Measurements from ENCODE around the gene SLC22A1. TPM values are rescaled to one million over a fixed set of nuclear protein-coding genes. Genes with fewer than 3 reads are reported as not detected.

Gene SLC22A1
- total and polyA plus RNA-seq, 2 experiments from 2014 or later = 0.10 to 0.65 TPM

DNA sequence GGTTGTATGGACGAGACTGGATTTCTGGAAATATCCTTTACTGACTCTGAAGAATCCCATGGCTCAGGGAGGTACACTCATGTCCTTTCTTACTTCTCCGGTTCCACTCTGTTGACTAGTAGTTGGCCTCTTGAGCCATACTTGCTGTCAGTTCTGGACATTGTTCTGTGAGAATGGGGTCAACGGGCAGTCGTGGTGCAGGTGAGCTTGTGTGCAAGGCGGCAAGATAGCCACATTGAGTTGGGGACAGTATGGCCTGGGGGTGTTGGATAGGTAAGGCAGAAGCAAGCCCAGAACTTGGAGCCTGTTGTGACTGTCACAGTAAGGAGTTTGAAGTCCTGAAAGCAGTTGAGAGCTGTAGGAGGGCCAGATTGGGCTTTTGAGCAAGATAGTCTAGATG lies 13.5 kb upstream of the SLC22A1 start (continued):
- TF ChIP-seq, protein P1, sequence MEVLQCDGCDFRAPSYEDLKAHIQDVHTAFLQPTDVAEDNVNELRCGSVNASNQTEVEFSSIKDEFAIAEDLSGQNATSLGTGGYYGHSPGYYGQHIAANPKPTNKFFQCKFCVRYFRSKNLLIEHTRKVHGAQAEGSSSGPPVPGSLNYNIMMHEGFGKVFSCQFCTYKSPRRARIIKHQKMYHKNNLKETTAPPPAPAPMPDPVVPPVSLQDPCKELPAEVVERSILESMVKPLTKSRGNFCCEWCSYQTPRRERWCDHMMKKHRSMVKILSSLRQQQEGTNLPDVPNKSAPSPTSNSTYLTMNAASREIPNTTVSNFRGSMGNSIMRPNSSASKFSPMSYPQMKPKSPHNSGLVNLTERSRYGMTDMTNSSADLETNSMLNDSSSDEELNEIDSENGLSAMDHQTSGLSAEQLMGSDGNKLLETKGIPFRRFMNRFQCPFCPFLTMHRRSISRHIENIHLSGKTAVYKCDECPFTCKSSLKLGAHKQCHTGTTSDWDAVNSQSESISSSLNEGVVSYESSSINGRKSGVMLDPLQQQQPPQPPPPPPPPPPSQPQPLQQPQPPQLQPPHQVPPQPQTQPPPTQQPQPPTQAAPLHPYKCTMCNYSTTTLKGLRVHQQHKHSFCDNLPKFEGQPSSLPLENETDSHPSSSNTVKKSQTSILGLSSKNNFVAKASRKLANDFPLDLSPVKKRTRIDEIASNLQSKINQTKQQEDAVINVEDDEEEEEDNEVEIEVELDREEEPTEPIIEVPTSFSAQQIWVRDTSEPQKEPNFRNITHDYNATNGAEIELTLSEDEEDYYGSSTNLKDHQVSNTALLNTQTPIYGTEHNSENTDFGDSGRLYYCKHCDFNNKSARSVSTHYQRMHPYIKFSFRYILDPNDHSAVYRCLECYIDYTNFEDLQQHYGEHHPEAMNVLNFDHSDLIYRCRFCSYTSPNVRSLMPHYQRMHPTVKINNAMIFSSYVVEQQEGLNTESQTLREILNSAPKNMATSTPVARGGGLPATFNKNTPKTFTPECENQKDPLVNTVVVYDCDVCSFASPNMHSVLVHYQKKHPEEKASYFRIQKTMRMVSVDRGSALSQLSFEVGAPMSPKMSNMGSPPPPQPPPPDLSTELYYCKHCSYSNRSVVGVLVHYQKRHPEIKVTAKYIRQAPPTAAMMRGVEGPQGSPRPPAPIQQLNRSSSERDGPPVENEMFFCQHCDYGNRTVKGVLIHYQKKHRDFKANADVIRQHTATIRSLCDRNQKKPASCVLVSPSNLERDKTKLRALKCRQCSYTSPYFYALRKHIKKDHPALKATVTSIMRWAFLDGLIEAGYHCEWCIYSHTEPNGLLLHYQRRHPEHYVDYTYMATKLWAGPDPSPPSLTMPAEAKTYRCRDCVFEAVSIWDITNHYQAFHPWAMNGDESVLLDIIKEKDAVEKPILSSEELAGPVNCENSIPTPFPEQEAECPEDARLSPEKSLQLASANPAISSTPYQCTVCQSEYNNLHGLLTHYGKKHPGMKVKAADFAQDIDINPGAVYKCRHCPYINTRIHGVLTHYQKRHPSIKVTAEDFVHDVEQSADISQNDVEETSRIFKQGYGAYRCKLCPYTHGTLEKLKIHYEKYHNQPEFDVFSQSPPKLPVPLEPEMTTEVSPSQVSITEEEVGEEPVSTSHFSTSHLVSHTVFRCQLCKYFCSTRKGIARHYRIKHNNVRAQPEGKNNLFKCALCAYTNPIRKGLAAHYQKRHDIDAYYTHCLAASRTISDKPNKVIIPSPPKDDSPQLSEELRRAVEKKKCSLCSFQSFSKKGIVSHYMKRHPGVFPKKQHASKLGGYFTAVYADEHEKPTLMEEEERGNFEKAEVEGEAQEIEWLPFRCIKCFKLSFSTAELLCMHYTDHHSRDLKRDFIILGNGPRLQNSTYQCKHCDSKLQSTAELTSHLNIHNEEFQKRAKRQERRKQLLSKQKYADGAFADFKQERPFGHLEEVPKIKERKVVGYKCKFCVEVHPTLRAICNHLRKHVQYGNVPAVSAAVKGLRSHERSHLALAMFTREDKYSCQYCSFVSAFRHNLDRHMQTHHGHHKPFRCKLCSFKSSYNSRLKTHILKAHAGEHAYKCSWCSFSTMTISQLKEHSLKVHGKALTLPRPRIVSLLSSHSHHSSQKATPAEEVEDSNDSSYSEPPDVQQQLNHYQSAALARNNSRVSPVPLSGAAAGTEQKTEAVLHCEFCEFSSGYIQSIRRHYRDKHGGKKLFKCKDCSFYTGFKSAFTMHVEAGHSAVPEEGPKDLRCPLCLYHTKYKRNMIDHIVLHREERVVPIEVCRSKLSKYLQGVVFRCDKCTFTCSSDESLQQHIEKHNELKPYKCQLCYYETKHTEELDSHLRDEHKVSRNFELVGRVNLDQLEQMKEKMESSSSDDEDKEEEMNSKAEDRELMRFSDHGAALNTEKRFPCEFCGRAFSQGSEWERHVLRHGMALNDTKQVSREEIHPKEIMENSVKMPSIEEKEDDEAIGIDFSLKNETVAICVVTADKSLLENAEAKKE (CRISPR knock-in tag; IDR thresholded peaks at IDR 0.05) = no peak
- TF ChIP-seq JUNB (IDR thresholded peaks at IDR 0.05; ENCODE audit: unreplicated experiment) (no peak), POLR2AphosphoS5 (IDR thresholded peaks at IDR 0.05; ENCODE audit: low read depth) (no peak)

DNA sequence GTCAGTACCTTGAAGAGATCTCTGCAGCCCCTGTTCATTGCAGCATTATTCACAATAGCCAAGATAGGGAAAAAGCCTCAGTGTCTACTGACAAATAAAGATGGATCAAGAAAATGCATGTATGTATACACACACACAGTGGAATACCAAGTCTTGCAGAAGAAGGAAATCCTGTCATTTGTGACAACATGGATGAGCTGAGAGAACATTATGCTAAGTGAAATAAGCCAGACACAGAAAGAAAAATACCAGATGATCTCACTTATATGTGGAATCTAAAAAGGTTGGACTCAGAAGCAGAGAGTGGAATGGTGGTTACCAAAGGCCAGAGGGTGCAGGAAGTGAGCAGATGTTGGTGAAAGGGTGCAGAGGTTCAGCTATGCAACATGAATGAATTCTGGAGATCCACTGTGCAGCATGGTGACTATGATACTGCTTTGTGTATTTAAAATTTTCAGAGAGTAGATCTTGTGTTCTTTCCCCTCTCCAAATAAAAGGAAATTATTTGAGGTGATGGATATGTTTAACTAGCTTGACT lies 11.0 kb upstream of the SLC22A1 start:
- no peak overlapping the region for H3K4me2 ChIP-seq
- Mint-ChIP-seq H3K9me3 (peaks cover 3% of the 10 kb centered on the region; the same call in 1 of the 3 replicates), H3K27me3 (ENCODE audit: insufficient read depth, low read depth, poor library complexity) (peaks cover 5% of the 10 kb centered on the region), H3K27ac (no peak overlapping the region), H3K36me3 (ENCODE audit: low read depth) (peaks cover 17% of the 10 kb centered on the region), H3K4me1 (peaks cover 15% of the 10 kb centered on the region), H3K4me3 (no peak overlapping the region)
- H3K9me2 ChIP-seq (ENCODE audit: insufficient read depth) = no peaks in the 10 kb centered on the region
- H3K27me3 ChIP-seq (ENCODE audit: insufficient read depth) = no peaks in the 10 kb centered on the region
- ATAC-seq (no peak), DNase-seq (ENCODE audit: low spot score) (no peak)
- no peaks in the 10 kb centered on the region for H3K36me3 ChIP-seq (ENCODE audit: insufficient read depth)
- no peaks in the 10 kb centered on the region for H3F3A ChIP-seq (replicated peaks; ENCODE audit: low read depth)
- H4K20me1 ChIP-seq (replicated peaks; ENCODE audit: insufficient read depth) = no peaks in the 10 kb centered on the region
- H3K27ac ChIP-seq (ENCODE audit: low read depth) = no peak overlapping the region
- H3K79me2 ChIP-seq (replicated peaks; ENCODE audit: insufficient read depth) = no peaks in the 10 kb centered on the region
- no peak overlapping the region for H3K4me3 ChIP-seq
- H2AFZ ChIP-seq = no peak overlapping the region
- H3K4me1 ChIP-seq (ENCODE audit: insufficient read depth) = peaks cover 4% of the 10 kb centered on the region; the same call in 1 of the 2 replicates
- no peak for TF ChIP-seq CTCF (conservative IDR thresholded peaks at IDR 0.05; ENCODE audit: low read depth in 2 of 2)
- TF ChIP-seq JUNB (IDR thresholded peaks at IDR 0.05; ENCODE audit: unreplicated experiment) = no peak
- TF ChIP-seq CREB1 (CRISPR knock-in tag; IDR thresholded peaks at IDR 0.05; ENCODE audit: low read depth) = no peak
- TF ChIP-seq POLR2AphosphoS5 (IDR thresholded peaks at IDR 0.05; ENCODE audit: low read depth) = no peak
- no peak for TF ChIP-seq ZNF114 (CRISPR knock-in tag; IDR thresholded peaks at IDR 0.05)
- no peak for TF ChIP-seq EZH2phosphoT487 (IDR thresholded peaks at IDR 0.05; ENCODE audit: unreplicated experiment)
- TF ChIP-seq, protein P1 (CRISPR knock-in tag; IDR thresholded peaks at IDR 0.05) = no peak

Data from GM23338 (cell line).